ENCODE measurements around the gene S1PR3.

Gene S1PR3

DNA sequence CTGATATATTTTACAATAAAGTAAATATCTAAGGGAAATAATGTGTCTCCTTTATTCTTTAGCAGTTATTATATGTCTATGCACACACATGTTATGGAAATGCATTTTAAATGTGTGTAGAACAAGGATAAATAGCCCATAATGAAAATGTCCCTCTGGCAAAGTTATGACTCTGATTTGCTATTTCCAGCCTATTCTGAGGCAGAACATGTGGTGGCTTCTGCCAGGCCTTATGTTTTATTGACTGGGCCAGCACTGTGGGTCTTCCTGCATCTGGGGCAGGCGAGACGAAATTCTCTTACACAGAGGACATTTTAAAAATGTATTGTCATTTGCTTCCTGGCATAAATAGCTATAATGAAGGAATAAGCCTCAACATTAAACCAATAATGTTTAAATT, 52.8 kb downstream of the S1PR3 start:
- TF ChIP-seq, protein P1, sequence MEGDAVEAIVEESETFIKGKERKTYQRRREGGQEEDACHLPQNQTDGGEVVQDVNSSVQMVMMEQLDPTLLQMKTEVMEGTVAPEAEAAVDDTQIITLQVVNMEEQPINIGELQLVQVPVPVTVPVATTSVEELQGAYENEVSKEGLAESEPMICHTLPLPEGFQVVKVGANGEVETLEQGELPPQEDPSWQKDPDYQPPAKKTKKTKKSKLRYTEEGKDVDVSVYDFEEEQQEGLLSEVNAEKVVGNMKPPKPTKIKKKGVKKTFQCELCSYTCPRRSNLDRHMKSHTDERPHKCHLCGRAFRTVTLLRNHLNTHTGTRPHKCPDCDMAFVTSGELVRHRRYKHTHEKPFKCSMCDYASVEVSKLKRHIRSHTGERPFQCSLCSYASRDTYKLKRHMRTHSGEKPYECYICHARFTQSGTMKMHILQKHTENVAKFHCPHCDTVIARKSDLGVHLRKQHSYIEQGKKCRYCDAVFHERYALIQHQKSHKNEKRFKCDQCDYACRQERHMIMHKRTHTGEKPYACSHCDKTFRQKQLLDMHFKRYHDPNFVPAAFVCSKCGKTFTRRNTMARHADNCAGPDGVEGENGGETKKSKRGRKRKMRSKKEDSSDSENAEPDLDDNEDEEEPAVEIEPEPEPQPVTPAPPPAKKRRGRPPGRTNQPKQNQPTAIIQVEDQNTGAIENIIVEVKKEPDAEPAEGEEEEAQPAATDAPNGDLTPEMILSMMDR (IDR thresholded peaks at IDR 0.05; ENCODE audit: extremely low read depth, insufficient read depth, missing control alignments), result no peak
- DNase-seq (ENCODE audit: low spot score), result no peak
- in situ Hi-C loops (cut with MboI; ENCODE audit: low pct_unique_long_range_greater_than_20kb, low sequenced_read_pairs, unreplicated experiment), result no loop called here

DNA sequence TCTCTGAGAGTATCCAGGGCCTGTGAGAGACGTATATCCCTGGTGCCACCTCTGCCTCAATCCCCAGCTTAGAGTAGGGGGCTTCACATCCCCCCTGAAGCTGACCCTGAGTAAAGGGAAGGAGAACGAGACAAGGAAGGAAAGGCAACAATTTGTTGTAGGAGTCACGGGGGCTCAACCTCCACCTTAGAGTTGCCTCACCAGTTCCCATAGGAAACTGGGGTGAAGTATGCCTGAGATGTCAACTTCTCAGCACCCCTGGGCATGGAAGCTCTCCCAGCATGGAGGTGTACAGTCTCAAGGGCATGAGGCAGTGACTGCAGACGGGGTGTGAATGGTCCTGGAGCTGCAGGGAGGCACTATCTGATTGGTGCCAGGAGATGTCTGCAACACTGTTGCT, 53.6 kb downstream of the S1PR3 start:
- TF ChIP-seq, protein P1 (IDR thresholded peaks at IDR 0.05; ENCODE audit: extremely low read depth, insufficient read depth, missing control alignments), result no peak
- no peak for DNase-seq (ENCODE audit: low spot score)
- in situ Hi-C loops (cut with MboI; ENCODE audit: low pct_unique_long_range_greater_than_20kb, low sequenced_read_pairs, unreplicated experiment), result no loop called here

DNA sequence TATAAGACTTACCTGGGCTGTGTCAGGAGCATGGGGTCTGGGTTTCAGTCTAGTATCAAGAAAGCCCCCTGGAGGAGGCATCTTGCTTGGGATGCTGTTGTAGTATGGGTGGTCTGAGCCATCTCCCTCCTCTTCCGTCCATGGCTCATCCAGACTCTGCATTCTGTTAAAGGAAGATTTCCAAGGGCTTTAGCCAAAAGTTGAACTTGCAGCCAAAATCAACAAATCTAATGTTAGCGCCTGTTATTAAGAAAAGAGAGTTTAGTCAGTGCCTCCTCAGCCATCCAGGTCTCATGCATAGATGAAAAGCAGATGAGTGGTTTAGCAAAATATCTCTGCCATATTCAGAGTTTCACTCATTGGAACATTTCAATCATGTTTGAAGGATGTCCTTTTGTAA, 55.6 kb downstream of the S1PR3 start:
- no peak for DNase-seq (ENCODE audit: low spot score)
- TF ChIP-seq, protein P1 (IDR thresholded peaks at IDR 0.05; ENCODE audit: extremely low read depth, insufficient read depth, missing control alignments), result no peak
- in situ Hi-C loops (cut with MboI; ENCODE audit: low pct_unique_long_range_greater_than_20kb, low sequenced_read_pairs, unreplicated experiment), result no loop called here

DNA sequence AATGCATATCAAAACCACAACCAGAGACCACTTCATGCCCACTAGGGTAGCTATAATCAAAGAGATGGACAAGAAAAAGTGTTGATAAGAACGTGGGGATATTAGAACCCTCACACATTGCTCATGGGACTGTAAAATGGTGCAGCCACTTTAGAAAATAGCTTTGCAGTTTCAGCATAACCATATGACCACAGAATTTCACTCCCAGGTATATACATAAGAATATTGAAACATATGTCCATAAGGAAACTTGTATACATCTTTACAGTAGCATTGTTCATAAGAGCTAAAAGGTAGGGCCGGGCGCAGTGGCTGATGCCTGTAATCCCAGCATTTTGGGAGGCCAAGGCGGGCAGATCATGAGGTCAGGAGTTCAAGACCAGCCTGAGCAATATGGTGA, 56.4 kb downstream of the S1PR3 start:
- TF ChIP-seq, protein P1 (IDR thresholded peaks at IDR 0.05; ENCODE audit: extremely low read depth, insufficient read depth, missing control alignments), result no peak
- DNase-seq (ENCODE audit: low spot score), result no peak
- in situ Hi-C loops (cut with MboI; ENCODE audit: low pct_unique_long_range_greater_than_20kb, low sequenced_read_pairs, unreplicated experiment), result no loop called here

DNA sequence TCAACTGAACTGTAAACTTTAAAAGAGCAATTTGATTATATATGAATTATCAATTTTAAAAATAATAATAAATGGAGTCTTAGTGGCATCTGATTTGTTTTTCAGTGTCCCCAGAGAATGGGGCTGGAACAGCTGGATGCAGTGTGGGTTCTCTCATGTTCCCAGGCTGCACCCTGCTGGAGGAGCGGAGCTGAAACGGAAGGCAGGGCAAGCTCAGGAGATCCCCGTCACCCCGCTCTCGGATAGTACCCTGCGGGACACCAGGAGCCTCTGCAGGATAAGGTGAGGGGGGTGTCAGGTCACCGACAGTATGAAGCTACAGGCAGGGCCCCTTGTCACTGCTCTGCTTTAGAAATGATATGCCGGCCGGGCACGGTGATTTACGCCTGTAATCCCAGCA, 57.3 kb downstream of the S1PR3 start:
- no peak for DNase-seq (ENCODE audit: low spot score)
- in situ Hi-C loops (cut with MboI; ENCODE audit: low pct_unique_long_range_greater_than_20kb, low sequenced_read_pairs, unreplicated experiment), result no loop called here
- TF ChIP-seq, protein P1 (IDR thresholded peaks at IDR 0.05; ENCODE audit: extremely low read depth, insufficient read depth, missing control alignments), result no peak

DNA sequence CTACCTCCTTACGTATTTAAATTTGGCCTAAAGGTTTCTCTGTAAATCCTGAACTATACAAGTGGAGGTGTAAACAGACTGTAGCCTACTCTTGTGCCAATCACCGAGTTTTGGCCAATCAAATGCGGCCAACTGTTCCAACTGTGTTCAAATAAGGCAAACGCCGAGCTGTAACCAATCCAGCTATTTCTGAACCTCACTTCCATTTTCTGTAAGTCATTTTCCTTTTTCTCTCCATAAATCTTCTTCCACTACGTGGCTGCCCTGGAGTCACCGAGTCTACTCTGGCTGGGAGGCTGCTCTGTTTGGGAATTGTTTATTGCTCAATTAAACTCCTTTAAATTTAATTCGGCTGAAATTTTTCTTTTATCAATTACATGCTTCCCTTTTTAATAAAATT, 58.4 kb downstream of the S1PR3 start:
- in situ Hi-C loops (cut with MboI; ENCODE audit: low pct_unique_long_range_greater_than_20kb, low sequenced_read_pairs, unreplicated experiment), result no loop called here
- DNase-seq (ENCODE audit: low spot score), result no peak

More for the DNA sequence above, 58.4 kb downstream of the S1PR3 start:
- TF ChIP-seq, protein P1 (IDR thresholded peaks at IDR 0.05; ENCODE audit: extremely low read depth, insufficient read depth, missing control alignments), result no peak
